Left forelimb (tissue), 1 donor: Measurements from ENCODE around the gene SLC35E1.
"Not testable (repeated sequence)": the region's sequence is repeated elsewhere in the genome, so short reads cannot be mapped to it uniquely, and the experiment has no call there.

Experiments used
- DNase-seq: peaks from one replicate; pipeline ENCODE4 v3.0.0-alpha.2; 2018; ENCODE audit warnings: low spot score

SLC35E1 gene

GRCh38 chr19:16522559-16523377, 49.4 kb downstream of the SLC35E1 start:
- DNase-seq = no peak

- no peak for DNase-seq
Observed at GRCh38 chr19:16521715-16522289, 50.4 kb downstream of the SLC35E1 start.

- no peak for DNase-seq
Observed at GRCh38 chr19:16520986-16521624, 51.1 kb downstream of the SLC35E1 start.

- DNase-seq = no peak
Observed at GRCh38 chr19:16520074-16520973, 51.9 kb downstream of the SLC35E1 start.

- no peak for DNase-seq
Observed at GRCh38 chr19:16519230-16519687, 53.0 kb downstream of the SLC35E1 start.

- DNase-seq = no peak
Observed at GRCh38 chr19:16518483-16519229, 53.6 kb downstream of the SLC35E1 start.

- DNase-seq = no peak
Observed at GRCh38 chr19:16518061-16518460, 54.2 kb downstream of the SLC35E1 start.

GRCh38 chr19:16516923-16517610, 55.1 kb downstream of the SLC35E1 start:
- DNase-seq = no peak

- no peak for DNase-seq
Observed at GRCh38 chr19:16516381-16516780, 55.8 kb downstream of the SLC35E1 start.

- DNase-seq = no peak
Observed at GRCh38 chr19:16514383-16515019, 57.7 kb downstream of the SLC35E1 start.

- DNase-seq = not testable (repeated sequence)
Observed at GRCh38 chr19:16512611-16513010, 59.6 kb downstream of the SLC35E1 start.

- no peak for DNase-seq
Observed at GRCh38 chr19:16509141-16510061, 62.8 kb downstream of the SLC35E1 start.

- no peak for DNase-seq
Observed at GRCh38 chr19:16508546-16508945, 63.7 kb downstream of the SLC35E1 start.

- no peak for DNase-seq
Observed at GRCh38 chr19:16506961-16507360, 65.3 kb downstream of the SLC35E1 start.

- not testable (repeated sequence) for DNase-seq
Observed at GRCh38 chr19:16506161-16506560, 66.1 kb downstream of the SLC35E1 start.

GRCh38 chr19:16504271-16504670, 67.9 kb downstream of the SLC35E1 start:
- DNase-seq = no peak
